ENCODE data around the gene PEAR1.

PEAR1 gene

DNA sequence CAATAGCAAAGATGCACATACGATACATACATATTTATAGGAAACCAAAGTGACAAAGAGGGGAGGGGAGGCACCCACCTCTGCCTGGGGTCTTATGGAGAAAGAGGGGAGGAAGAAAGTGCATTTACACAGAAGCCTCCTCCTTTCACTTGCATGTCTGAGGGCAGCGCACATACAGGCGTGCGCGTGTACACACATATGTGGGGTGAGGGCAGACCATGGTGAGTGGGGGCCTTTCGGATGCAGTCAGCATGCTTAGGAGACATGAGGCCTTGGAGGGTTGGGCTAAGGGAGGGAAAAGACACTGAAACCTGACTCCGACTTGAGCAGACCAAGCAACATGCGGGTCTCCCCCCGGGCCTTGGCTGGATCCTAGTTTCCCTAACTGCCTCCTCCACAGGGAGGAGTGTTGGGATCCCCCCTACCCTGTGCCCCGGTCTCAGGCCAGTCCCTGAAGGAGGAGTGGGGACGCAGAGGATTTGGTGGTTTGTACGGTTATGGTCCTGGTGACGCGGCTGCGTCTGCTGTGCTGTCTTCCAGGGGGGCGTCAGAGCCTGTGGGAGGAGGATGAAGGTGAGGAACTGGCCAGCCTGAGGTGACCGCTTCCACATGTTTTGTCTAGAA lies 42.1 kb downstream of the PEAR1 start:
- in situ Hi-C loops (cut with MboI; ENCODE audit: low sequenced_read_pairs) = no loop called here

DNA sequence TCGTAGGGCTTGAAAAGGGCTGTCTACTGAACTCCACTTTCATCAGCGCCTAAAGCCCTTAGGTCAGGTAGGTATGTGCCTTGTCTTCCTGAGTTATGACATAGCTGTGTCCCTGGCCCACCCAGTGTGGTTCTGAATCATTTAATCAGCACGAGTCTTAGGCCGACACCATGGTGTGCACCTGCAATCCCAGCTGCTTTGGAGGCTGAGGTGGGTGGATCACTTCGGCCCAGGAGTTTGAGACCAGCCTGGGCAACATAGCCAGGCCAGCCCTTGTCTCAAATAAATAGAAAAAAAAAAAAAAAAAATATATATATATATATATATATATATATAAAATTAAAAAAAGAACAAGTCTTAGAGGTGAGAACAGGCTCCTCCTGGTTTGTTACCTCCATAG lies 42.7 kb downstream of the PEAR1 start:
- in situ Hi-C loops (cut with MboI; ENCODE audit: low sequenced_read_pairs) = no loop called here

DNA sequence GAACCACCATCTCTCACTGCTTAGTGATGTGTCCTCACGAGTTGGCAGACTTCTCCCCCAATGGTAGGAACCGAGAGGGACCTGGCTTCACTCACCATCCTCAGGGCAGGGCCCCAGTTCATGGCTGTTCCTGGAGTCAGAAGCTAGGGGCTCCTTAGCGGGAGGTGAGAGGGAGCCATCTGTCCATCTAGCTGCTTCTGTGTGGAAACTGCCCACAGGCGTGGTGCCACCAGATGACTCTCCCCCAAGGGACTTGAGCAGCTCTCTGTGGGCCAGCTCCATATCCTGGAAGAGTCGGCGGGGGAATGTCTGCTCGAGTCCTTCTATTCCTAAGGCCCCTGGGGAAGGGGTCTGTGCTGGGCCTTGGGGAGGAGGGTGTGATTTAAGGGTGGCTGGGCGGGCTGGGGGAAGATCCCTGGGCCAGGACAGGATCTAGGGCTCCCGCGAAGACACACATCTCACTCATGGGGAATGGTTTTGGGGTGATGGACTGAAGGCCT lies 43.3 kb downstream of the PEAR1 start:
- in situ Hi-C loops (cut with MboI; ENCODE audit: low sequenced_read_pairs) = no loop called here

DNA sequence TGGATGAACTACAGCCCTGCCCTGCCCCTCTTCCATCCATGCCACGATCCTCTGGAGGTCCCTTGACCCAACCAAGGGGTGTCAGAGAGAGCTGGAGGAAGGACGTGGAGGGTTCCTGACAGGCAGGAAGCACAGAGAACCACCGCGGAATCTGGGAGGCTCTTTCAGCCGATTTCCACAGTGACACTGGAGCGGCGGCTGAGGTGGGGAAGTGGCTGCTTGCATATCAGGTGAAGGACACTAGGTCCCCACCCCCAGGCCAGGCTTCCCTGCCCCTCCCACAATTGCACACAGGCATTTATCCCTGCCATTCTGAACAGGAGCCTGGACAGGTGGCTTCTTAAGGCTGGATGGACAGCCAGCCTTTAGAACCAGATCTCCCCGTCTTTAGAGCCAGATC lies 44.4 kb downstream of the PEAR1 start:
- in situ Hi-C loops (cut with MboI; ENCODE audit: low sequenced_read_pairs) = no loop called here

DNA sequence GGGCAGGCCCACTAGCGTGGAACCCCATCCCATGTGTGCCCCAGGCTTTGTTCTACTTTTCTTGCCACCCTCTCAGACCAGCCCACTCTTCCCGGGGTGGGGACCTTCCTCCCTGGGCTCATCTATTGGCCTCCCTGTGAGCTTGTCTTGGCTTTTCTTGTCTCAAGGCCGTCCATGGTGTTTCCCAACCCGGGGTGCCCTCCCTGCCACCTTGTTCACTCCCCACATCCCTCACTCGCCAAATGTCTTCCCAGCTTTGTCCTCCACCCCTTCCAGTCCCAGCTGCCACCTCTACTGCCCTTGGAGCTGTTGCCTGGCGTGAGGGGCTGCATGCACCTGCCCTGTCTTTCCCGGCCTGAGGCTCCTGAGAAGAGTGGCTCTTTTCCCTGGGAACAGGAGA lies 45.3 kb downstream of the PEAR1 start:
- in situ Hi-C loops (cut with MboI; ENCODE audit: low sequenced_read_pairs) = no loop called here

DNA sequence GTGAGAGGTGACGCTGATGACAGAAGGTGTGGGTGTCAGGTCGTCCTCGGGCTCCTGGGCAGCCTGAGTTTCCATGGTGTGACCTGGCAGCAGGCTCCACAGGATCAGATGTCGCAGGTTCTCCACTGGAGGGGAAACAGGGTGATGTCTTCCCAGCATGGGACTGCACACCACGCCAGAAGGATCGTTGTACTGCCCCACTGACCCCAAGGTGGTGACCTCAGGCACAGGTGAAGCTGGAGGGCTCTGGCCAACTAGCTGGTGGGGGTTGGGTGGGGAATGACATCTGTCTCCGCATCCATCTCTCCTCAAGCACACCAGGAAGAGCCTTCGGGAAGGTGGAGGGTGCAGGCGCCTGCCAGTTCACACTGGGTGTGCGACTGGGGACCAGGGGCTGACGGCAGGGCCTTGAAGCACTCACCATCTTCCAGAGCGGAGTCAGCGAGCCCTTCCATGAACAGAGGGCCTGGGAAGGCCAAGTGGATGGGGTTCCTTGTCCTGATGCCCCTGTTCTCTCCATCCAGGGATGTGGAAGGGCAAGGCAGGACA lies 46.3 kb downstream of the PEAR1 start:
- in situ Hi-C loops (cut with MboI; ENCODE audit: low sequenced_read_pairs) = no loop called here

DNA sequence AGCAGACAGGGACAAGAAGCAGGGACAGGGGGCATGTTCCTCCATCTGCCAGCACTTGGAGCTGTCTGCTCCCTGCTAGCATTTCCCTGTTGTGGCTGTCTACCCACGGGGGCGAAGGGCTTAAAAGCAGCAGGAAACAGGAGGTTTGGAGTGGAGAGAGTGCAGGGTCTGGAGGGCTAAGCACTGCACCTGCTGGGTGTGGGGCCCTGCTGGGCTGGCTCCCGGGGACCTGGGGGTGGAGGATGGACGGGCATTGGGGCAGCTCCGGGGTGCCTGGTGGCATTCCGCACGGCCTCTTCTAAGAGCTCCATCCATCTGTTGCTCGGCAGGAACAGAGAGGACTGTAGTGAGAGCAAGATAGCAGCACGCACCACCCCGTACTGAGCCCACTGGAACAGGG lies 48.2 kb downstream of the PEAR1 start:
- in situ Hi-C loops (cut with MboI; ENCODE audit: low sequenced_read_pairs) = no loop called here

DNA sequence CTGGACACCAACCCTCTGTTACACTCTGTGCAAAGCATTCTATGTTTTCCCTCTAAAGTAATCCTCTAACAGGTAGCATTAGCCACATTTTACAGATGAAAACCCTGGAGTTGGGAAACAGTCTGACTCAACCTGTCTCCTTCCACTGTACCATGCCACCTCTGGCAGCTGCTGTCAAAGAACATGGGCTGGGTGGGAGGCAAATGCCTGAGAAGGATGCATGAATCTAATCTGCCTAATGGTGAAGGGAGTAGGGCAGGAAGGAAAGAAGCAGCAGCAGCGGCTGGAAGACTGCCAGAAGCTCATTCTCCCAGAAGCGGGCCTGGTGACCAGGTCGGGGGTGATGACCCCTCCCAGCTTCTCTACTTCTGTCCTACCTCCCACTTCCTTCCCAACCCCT lies 48.7 kb downstream of the PEAR1 start:
- in situ Hi-C loops (cut with MboI; ENCODE audit: low sequenced_read_pairs) = no loop called here

DNA sequence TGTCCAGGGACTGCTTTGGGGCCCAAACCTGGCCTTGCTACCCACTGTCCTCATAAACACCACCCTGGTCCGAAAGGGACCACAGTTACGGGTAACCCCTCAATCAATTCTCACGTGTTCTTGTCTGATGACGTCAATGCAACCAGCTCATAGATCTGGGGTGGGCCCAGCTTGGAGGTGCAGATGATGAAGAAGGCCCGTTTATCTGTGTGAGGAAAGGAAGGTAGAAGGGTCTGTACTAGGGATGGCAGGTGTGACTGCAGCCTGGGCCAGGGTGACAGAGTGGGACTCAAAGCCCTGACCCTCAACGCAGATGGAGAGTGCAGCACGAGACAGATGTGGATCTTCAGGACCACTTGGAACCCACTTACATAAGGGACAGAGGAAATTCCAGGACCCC lies 49.1 kb downstream of the PEAR1 start:
- in situ Hi-C loops (cut with MboI; ENCODE audit: low sequenced_read_pairs) = no loop called here

DNA sequence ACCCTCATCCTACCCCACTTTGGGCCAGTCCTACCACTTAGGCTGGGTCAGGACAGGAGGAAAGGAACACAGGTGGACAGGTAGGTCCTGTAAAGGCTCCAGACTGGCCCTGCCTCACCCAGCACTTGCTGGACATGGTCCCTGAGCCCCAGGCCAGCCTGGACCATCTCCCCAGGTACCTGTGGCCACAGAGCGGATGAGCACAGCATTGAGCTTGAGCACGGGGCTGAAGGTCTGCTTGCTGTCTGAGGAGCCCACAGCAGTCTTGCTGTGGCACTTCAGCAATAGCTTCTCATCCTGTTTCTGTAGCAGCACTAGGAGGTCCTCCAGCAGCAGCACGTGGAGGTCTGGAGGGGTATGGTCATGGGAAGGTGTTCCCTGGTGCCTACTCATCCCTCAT lies 50.2 kb downstream of the PEAR1 start:
- in situ Hi-C loops (cut with MboI; ENCODE audit: low sequenced_read_pairs) = no loop called here

DNA sequence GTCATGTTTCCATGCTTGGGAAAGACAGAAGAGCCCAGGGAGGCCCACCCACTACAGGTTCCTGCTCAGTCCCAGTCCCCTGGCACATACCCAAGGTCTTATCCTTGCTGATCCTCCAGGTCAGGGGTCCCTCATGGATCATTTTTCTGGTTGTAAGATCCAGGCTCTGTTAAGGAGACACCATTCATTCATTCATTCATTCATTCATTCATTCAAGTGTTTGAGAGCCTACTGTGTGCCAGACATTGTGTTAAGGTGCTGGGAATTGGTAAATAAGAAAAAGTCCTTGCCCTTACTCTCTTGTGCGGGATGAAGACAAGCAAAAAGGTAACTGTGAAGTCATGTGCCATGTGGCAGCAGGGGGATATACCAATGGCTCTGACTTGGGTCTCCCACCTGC lies 50.8 kb downstream of the PEAR1 start:
- in situ Hi-C loops (cut with MboI; ENCODE audit: low sequenced_read_pairs) = no loop called here

DNA sequence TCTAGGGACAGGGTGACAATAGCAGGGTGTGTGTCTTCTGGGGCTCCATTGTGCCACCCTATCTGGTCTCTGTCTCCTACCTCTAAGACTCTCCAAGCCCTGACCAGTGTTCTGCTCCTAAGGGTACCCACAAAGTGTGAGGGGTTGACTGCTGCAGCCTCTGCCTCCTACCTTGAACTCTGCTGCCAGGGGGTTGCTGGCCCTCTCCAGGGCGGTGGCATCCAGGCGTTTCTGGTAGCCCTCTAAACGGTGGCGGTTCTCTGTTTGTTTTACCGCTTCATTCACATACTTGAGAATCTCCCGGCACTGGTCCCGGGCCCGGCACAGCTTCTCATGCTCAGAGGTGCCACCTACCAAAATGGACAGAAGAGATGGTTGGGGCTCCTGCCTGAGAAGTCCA lies 51.3 kb downstream of the PEAR1 start:
- in situ Hi-C loops (cut with MboI; ENCODE audit: low sequenced_read_pairs) = no loop called here

DNA sequence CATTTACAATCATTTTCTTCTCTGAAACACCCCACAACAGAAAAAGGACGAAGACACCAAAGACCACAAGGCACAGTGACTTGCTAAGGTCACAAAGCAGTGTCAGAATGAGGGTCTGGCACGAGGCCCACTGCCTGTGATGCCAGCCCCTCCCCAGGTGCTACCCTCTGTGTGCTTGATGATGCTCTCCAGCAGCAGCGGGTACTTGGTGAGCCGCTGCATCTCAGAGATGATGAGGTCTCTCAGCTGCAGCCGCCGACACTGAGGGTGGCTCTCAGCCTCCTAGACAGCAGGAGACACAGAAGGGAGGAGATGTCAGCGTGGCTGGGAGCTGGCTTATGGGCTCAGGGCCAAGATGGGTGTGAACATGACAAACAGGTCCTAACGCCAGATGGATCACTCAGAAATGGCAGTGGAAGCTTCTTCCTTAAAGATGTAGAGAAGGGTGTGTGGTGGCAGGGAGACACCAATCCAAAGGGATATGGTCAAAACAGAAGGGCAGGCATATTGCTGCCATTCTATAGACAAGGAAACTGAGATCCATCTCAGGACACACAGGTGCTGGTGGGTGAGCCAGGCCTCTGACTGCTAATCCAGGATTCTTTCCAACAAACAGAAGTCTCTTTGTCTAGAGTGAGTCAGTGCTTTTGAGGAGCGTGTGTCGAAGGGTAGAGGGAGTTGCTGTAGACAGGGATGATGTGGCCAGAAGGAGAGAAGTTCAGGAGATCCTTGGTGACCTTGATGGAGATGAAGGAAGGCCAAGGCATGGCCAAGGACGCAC lies 52.6 kb downstream of the PEAR1 start:
- in situ Hi-C loops (cut with MboI; ENCODE audit: low sequenced_read_pairs) = no loop called here

DNA sequence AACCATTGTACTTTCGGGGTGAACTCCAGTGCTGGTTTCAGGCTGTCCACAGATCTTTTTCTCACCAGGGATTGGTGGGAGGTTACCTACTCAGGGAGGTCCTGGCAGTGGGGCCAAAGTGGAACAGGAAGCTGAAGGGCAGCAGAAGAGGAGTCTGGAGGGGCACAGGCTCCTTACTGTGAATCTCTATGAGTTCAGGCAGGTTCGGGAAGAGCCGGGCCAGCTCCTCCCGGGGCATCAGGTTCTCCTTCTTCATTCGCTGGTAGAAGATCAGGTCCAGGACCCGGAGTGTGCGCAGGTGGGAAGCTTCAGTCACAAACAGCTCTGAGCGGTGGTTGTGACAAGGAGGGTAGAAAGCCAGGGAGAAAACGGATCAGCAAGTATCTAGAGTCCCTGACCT lies 53.6 kb downstream of the PEAR1 start:
- in situ Hi-C loops (cut with MboI; ENCODE audit: low sequenced_read_pairs) = no loop called here

DNA sequence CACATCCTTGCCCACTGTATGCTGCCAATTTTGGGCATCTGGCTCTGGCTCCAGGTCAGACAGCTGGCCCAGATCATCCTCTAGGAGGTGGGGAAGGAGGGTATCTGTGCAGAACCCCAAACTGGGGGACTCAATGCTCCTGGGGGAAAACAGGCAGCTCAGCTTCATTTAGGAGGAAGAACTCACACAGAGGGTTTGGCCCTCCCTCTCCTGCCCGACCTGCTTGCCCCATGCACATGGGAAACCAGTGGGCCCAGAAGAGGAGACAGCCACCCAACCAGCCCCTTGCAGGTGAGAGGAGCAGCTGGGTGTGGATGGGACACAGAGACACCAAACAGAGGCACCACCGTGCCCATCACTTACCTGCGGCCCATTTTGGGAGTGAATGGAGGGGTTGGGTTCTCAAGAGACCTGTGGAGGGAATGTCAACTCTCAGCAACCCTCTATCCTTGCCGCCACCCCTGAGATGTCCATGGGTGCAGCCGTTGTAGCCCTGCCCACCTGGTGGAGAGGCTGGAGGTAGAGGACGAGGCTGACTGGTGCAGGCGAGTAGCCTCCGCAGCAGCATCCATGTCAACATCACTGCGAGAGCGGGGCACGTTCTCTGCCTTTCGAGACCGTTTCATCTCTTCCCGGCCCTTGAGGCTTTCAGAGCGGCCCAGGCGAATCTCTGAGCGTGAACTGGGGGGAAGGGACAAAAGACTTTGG lies 54.5 kb downstream of the PEAR1 start:
- in situ Hi-C loops (cut with MboI; ENCODE audit: low sequenced_read_pairs) = no loop called here

DNA sequence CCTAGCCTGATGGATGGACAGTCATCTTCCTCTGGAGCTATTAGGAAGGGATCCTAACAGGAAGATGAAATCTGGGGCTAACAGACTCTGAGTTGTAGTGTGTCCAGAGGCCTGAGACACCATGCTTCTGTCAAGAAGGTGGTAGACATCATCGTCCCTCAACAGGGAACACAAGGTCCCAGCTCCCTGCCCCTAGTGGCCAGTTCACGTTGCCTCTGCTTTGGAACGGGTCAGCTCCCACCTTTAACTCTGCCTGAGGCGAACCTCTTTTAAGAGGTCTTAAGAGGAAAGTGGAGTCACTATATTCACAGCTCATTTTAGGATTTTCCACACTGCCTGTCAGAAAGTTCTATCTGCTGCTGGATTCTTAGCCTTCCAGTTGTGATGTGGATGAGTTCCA lies 55.2 kb downstream of the PEAR1 start:
- in situ Hi-C loops (cut with MboI; ENCODE audit: low sequenced_read_pairs) = no loop called here

DNA sequence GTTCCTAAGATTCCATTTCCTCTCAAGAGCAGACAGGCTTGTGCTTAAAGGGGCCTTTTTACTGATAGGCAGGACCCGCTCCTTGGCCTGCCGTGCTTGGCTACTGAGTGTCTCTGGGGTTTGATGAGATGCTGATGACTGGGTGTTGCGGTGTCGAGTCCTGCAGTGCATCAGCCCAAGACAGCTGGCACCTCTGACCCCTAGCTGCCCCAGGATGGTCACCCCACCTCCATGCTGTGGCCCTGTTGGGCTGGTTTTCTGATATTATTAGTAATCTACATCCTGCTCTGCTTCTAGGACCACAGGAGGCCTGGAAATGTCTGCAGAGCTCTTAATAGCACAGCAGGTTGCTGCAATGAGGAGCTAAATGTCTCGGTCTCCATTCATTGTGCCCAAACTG lies 55.6 kb downstream of the PEAR1 start:
- in situ Hi-C loops (cut with MboI; ENCODE audit: low sequenced_read_pairs) = no loop called here

DNA sequence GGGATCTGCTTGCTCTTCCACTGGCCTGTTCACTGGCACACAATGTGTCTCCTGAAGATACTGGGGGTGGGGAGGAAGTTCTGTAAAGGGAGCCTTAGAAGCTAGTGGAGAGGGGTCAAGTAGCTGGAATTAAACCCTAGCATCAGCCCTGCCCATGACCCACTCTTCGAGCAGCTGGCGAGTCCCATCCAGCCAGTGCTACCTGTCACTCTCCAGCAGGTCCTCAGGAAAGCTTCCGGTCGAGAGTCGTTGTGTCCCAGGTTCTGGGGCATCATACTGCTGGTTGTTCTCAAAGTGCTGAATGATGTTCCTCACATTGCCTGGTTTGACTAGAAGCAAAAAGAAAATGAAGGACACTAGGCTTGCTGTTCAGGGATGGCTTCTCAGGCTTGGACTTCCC lies 57.9 kb downstream of the PEAR1 start:
- in situ Hi-C loops (cut with MboI; ENCODE audit: low sequenced_read_pairs) = no loop called here

DNA sequence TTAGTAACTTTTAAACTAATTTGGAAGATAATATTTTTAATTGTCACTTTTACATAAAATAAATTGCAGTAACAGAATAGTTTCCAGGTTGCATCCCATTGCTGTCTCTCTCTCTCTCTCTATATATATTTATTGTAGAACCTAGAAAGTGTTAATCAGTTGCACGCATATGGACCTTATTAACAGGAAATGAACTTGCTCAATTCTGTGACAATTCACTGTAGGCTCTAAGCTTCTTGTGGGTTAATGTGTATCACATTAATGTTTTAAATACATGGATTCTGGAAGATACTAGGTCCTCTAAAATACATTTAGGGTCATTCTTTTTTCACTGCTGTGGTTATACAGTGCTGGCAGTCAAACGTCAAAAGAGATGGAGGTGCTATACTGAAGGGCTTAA lies 60.1 kb downstream of the PEAR1 start:
- in situ Hi-C loops (cut with MboI; ENCODE audit: low sequenced_read_pairs) = no loop called here

DNA sequence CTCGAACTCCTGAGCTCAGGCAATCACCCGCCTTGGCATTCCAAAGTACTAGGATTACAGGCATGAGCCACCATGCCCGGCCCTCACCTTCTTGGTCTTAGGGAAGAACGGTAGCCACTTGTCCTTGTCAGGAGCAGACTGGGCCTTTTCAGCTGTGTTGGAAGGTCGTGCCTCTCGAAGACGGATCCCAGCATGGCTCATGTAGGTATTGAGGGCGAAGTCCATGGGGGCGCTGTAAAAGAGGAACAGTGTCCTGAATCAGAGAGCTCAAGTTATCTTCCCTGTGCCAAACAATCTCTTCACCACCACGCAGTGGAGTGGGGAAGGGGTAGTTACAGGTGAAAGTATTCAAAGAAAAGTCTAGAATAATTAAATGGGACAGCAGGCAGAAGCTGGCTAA lies 62.8 kb downstream of the PEAR1 start:
- in situ Hi-C loops (cut with MboI; ENCODE audit: low sequenced_read_pairs) = no loop called here

DNA sequence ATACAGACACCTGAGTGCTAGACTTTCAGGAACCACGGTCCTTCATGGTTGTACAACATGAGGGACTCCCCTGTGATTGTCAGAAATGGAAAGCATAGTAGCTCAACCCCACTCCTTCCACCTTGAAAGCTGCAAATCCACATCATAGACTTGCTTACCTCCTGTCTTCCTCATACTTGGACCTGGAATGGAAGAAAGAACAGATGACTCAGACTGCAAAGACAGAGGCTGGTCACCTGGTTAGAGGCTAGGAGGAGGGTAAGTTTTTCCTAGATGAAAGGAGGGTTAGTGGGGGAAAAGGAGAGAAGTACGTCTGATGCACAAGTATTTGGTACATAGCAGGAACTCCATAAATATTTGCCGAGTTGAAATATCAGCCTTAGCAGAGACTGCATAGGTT lies 64.1 kb downstream of the PEAR1 start:
- in situ Hi-C loops (cut with MboI; ENCODE audit: low sequenced_read_pairs) = no loop called here

DNA sequence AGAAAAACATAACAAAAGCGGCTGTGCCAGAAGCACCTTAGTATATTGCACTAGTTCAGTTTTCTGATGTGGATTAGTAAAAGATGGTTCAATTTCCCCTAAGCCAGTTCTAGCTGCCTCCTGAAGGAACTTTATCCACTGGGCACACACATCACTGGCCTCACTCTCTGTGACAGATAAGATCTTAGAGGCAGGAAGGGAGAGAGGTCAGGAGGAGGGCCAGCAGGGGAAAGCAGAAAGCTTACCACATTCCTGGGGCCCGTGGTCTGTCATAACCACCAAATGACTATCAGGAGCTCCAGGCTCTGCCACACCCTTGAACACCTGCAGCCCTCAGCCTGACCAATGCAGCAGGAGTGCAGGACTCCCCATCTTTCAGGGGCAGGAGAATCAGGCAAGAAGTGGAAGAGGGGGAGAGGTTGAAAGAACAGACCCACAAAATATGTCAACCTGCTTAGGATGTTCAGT lies 64.8 kb downstream of the PEAR1 start:
- in situ Hi-C loops (cut with MboI; ENCODE audit: low sequenced_read_pairs) = no loop called here
